Activated CD8-positive, alpha-beta memory T cell treated with anti-CD3 and anti-CD28 coated beads for 48 hours (primary cell): ENCODE results near the gene PHF21B.

ENCODE experiments used
- DNase-seq, 3 experiments: peaks; one replicate each; pipeline ENCODE4 v3.0.0-alpha.2; 2020; ENCODE audit warnings: low read depth in 2 of 3, low spot score in 2 of 3

Gene PHF21B

GRCh38 chr22:44847380-44847779 lies 162.4 kb downstream of the PHF21B start:
- no peak for DNase-seq

GRCh38 chr22:44846726-44847275 lies 163.0 kb downstream of the PHF21B start:
- DNase-seq = no peak

- DNase-seq = no peak
Measured at GRCh38 chr22:44845796-44846720, 163.7 kb downstream of the PHF21B start.

GRCh38 chr22:44845191-44845590 lies 164.6 kb downstream of the PHF21B start:
- DNase-seq = no peak

- no peak for DNase-seq
Measured at GRCh38 chr22:44842417-44842816, 167.4 kb downstream of the PHF21B start.

- DNase-seq = no peak
Measured at GRCh38 chr22:44840611-44841322, 169.0 kb downstream of the PHF21B start.

- no peak for DNase-seq
Measured at GRCh38 chr22:44839721-44840120, 170.1 kb downstream of the PHF21B start.

- DNase-seq = no peak
Measured at GRCh38 chr22:44839061-44839460, 170.7 kb downstream of the PHF21B start.

GRCh38 chr22:44838316-44839016 lies 171.3 kb downstream of the PHF21B start:
- DNase-seq = no peak

- no peak for DNase-seq
Measured at GRCh38 chr22:44837481-44837880, 172.3 kb downstream of the PHF21B start.

- no peak for DNase-seq
Measured at GRCh38 chr22:44834065-44834464, 175.7 kb downstream of the PHF21B start.

- DNase-seq = no peak
Measured at GRCh38 chr22:44831885-44832284, 177.9 kb downstream of the PHF21B start.
